K562 (cell line): Measurements from ENCODE around the gene CAMK2D. TPM values are rescaled to one million over a fixed set of nuclear protein-coding genes. Genes with fewer than 3 reads are reported as not detected.

Source experiments
- ATAC-seq: fragments of 200-7000 bp; cut with Tn5 transposase; 3 replicates; pipeline ENCODE4 v1.9.1; 2020; ENCODE audit warnings: moderate library complexity
- BruUV-seq: library from RNA; stranded (reverse); fragments of 400-500 nt; replicated peaks from 2 replicates; lab custom pipeline; 2021; lab: Mats Ljungman, UMichigan
- CTCF ChIA-PET: fragments of 300-600 bp; formaldehyde crosslinking; extraction: SDS; loops from one replicate; lab custom pipeline; 2021; ENCODE audit warnings: low intra/inter-chr PET ratio; lab: Yijun Ruan, JAX
- POLR2A ChIA-PET: fragments of 300-600, 350-650 bp; sonication (Branson Sonifier 250); formaldehyde crosslinking; extraction: SDS; loops from one replicate; lab custom pipeline; 2021; ENCODE audit warnings: antibody characterized with exemption, inconsistent platforms; lab: Yijun Ruan, JAX
- DNase-seq, 4 experiments: peaks; one replicate each; pipeline versions ENCODE4 v3.0.0 to v3.0.0-alpha.2; 2011 to 2018; ENCODE audit warnings: low spot score in 3 of 4, mixed read lengths in 3 of 4; ENCODE audit errors: extremely low read depth in 1 of 4
- FAIRE-seq: peaks from 2 replicates; lab custom pipeline; 2011; peaks lifted over from hg19 to GRCh38; lab: Jason Lieb, UNC
- H2AFZ ChIP-seq: 2 replicates; pipeline ENCODE4 v1.6.0; 2011; ENCODE audit warnings: low read depth, low read length, control low read depth, inconsistent platforms
- H3K27ac ChIP-seq: fragments of 200-600 bp; 3 replicates; pipeline ENCODE4 v1.8.0; 2011; ENCODE audit warnings: low read depth, mild to moderate bottlenecking, control low read depth, inconsistent platforms, low read length, moderate library complexity, mixed read lengths; ENCODE audit errors: extremely low read depth
- H3K27me3 ChIP-seq, 2 experiments: fragments of 300-600 bp in 1 of 2; 2 replicates in 1 of 2; 3 replicates in 1 of 2; pipeline versions ENCODE4 v1.6.0 to v1.8.0; 2011; ENCODE audit warnings: inconsistent platforms in 2 of 2, low read length in 2 of 2, mild to moderate bottlenecking in 1 of 2, mixed read lengths in 1 of 2, moderate library complexity in 1 of 2; ENCODE audit not compliant: control insufficient read depth in 2 of 2, insufficient read depth in 2 of 2
- H3K36me3 ChIP-seq: fragments of 300-600 bp; 3 replicates; pipeline ENCODE4 v1.8.0; 2011; ENCODE audit warnings: mild to moderate bottlenecking, low read length, inconsistent platforms; ENCODE audit not compliant: control insufficient read depth, insufficient read depth
- H3K4me1 ChIP-seq, 2 experiments: fragments of 200-600 bp in 1 of 2; replicated peaks in 1 of 2; 2 replicates in 1 of 2; 3 replicates in 1 of 2; pipeline versions ENCODE4 v1.5.1 to v1.8.0; 2011; ENCODE audit warnings: inconsistent platforms in 2 of 2, low read length in 2 of 2, mild to moderate bottlenecking in 1 of 2, mixed read lengths in 1 of 2, moderate library complexity in 1 of 2; ENCODE audit not compliant: control insufficient read depth in 2 of 2, insufficient read depth in 2 of 2
- H3K4me2 ChIP-seq: 2 replicates; pipeline ENCODE4 v1.6.1; 2011; ENCODE audit warnings: low read length, control low read depth, inconsistent platforms, mixed read lengths; ENCODE audit not compliant: insufficient read depth
- H3K4me3 ChIP-seq: fragments of 200-600 bp; sonication (generic), shearing (Covaris generic); 2 replicates; pipeline ENCODE4 v1.5.1; 2016; ENCODE audit warnings: control low read depth, inconsistent platforms
- H3K79me2 ChIP-seq: fragments of 200-600 bp; 3 replicates; pipeline ENCODE4 v1.8.0; 2011; ENCODE audit warnings: low read length, inconsistent platforms; ENCODE audit not compliant: control insufficient read depth, insufficient read depth
- H3K9ac ChIP-seq, 2 experiments: 2 replicates each; pipeline versions ENCODE4 v1.6.0 to v1.6.1; 2011; ENCODE audit warnings: low read depth in 2 of 2, low read length in 2 of 2, control low read depth in 1 of 2, inconsistent platforms in 1 of 2, mild to moderate bottlenecking in 1 of 2, mixed read lengths in 1 of 2; ENCODE audit not compliant: insufficient read depth in 1 of 2
- H3K9me1 ChIP-seq: one replicate; pipeline ENCODE4 v1.6.0; 2011; ENCODE audit warnings: inconsistent platforms, mild to moderate bottlenecking, low read length, moderate library complexity; ENCODE audit not compliant: control insufficient read depth, insufficient read depth
- H3K9me3 ChIP-seq: replicated peaks from 2 replicates; pipeline ENCODE4 v1.5.1; 2011; ENCODE audit warnings: low read depth, low read length, inconsistent platforms; ENCODE audit not compliant: control insufficient read depth, insufficient read depth
- H4K20me1 ChIP-seq: replicated peaks from 2 replicates; pipeline ENCODE4 v1.6.1; 2011; ENCODE audit warnings: low read length, inconsistent platforms, mixed read lengths; ENCODE audit not compliant: control insufficient read depth, insufficient read depth
- CBFA2T2 ChIP-seq: fragments of 450-650 bp; conservative IDR thresholded peaks from 2 replicates; pipeline ENCODE4 v1.6.1; 2017; ENCODE audit warnings: mild to moderate bottlenecking
- RBM39 ChIP-seq: fragments of 200-400 bp; formaldehyde crosslinking; optimal IDR thresholded peaks from 2 replicates; pipeline ENCODE3; 2018; ENCODE audit warnings: low read depth, low read length
- STAT5A ChIP-seq: IDR thresholded peaks from 2 replicates; pipeline ENCODE4 v1.6.1; 2012; ENCODE audit warnings: low read length, inconsistent platforms, borderline replicate concordance
- TAF15 ChIP-seq: fragments of 200-400 bp; formaldehyde crosslinking; IDR thresholded peaks from 2 replicates; pipeline ENCODE4 v1.6.1; 2017; ENCODE audit warnings: mild to moderate bottlenecking, low read depth, low read length, moderate library complexity
- ZKSCAN1 ChIP-seq: fragments of 150-350 bp; IDR thresholded peaks from 2 replicates; pipeline ENCODE4 v1.6.1; 2016; ENCODE audit warnings: low read depth, low read length
- WGBS: fragments of 100-300 bp; shearing (Covaris generic); methylation state at CpG from one replicate; pipeline ENCODE4 v1.1.6; 2016; ENCODE audit warnings: low coverage, mixed read lengths; ENCODE audit not compliant: insufficient coverage; ENCODE audit errors: missing lambda C conversion rate; 5-methylcytosine and 5-hydroxymethylcytosine counted together
- in situ Hi-C: fragments of 300-500 bp; cut with MboI; formaldehyde crosslinking; loops from 4 replicates; pipeline ENCODE4 v1.15.0; 2018; ENCODE audit warnings: inconsistent platforms, mixed read lengths
- intact Hi-C: fragments of 100-400 bp; cut with micrococcal nuclease; formaldehyde crosslinking; loops from 2 replicates; pipeline ENCODE4 v1.14.2; 2022
- polyA plus RNA-seq, 8 experiments: library from polyadenylated mRNA; depleted of rRNA in 4 of 8; stranded (reverse) in 5 of 8; unstranded in 3 of 8; fragments of >200 nt; fragmentation: Nextera tagmentation in 2 of 8; fragmentation: Illumina TruSeq in 1 of 8; extraction: Ambion mirVana in 2 of 8; extraction: Trizol in 1 of 8; gene quantifications; 2 replicates each; pipeline versions ENCODE4 v1.2.1 to v1.2.3, GENCODE V29; 2011 to 2014; ENCODE audit warnings: inconsistent platforms in 1 of 8, missing spikeins in 1 of 8
- total RNA-seq, 7 experiments: library from RNA; depleted of rRNA in 6 of 7; stranded (reverse); fragments of >200 nt in 6 of 7; fragmentation: Illumina TruSeq in 2 of 7; extraction: Trizol in 2 of 7; gene quantifications; 2 replicates each; pipeline versions ENCODE4 v1.2.1 to v1.2.3, GENCODE V29; 2011 to 2021; ENCODE audit warnings: low replicate concordance in 1 of 7
- TF ChIP-seq, protein P1 (sequence below): fragments of 250-450 bp; sonication (Bioruptor Pico); IDR thresholded peaks from 2 replicates; pipeline ENCODE4 v1.9.0; 2021; ENCODE audit warnings: mild to moderate bottlenecking

Gene CAMK2D
- total and polyA plus RNA-seq, 9 of the 15 experiments (the other 6 are each of a cell fraction or from before 2014, with no cell fraction given) = 0.01 to 0.33 (median 0.04) TPM; not detected in 2

- BruUV-seq = no TSS peak
- POLR2A ChIA-PET = no interaction called here
- in situ Hi-C loops = no loop called here
These were observed 30.9 kb downstream of the CAMK2D start for GRCh38 chr4:113730467-113731216.

DNA sequence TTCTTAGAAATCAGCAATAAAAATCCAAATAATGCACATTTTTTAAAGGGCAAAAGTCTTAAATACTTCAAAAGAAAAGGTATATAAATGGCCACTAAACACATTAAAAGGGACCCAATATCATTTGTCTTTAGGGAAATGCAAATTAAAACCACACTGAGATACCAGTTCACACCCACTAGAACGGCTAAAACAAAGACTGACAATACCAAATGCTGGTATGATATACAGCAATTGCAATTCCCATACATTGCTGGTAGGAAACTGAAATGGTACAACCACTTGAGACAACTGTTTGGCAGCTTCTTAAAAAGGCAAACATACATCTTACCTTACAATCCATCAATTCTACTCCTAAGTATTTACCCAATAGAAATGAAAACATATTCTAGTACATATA lies 33.7 kb downstream of the CAMK2D start:
- Histone ChIP-seq H3K79me2 (no peaks in the 10 kb centered on the region), H3K27ac (no peak overlapping the region)
- 0% methylated on average over 1 of the region's 1 CpG for WGBS
- no peak for TF ChIP-seq STAT5A
- TF ChIP-seq, protein P1, sequence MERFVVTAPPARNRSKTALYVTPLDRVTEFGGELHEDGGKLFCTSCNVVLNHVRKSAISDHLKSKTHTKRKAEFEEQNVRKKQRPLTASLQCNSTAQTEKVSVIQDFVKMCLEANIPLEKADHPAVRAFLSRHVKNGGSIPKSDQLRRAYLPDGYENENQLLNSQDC = no peak
- TF ChIP-seq, all 486 proteins: peak for 0
- FAIRE-seq (no peak), DNase-seq (no peak), ATAC-seq (no peak)
- in situ Hi-C loops (no loop called here), intact Hi-C loops (no loop called here)
- Histone ChIP-seq H3K27me3 (no peaks in the 10 kb centered on the region), H3K4me3 (no peak overlapping the region), H2AFZ (no peak overlapping the region), H3K9ac (no peak overlapping the region), H3K4me1 (no peaks in the 10 kb centered on the region), H3K4me2 (no peak overlapping the region), H3K9me1 (no peaks in the 10 kb centered on the region), H4K20me1 (no peaks in the 10 kb centered on the region), H3K9me3 (no peaks in the 10 kb centered on the region), H3K36me3 (no peaks in the 10 kb centered on the region)
- ChIA-PET POLR2A (no interaction called here), CTCF (no interaction called here)
- BruUV-seq = no TSS peak

More at GRCh38 chr4:113730467-113731216, 30.9 kb downstream of the CAMK2D start:
- Histone ChIP-seq H3K4me3 (no peak overlapping the region), H3K27ac (no peak overlapping the region), H3K4me2 (no peak overlapping the region), H3K9ac (no peak overlapping the region), H2AFZ (no peak overlapping the region), H3K9me1 (no peaks in the 10 kb centered on the region), H3K36me3 (no peaks in the 10 kb centered on the region), H4K20me1 (no peaks in the 10 kb centered on the region), H3K27me3 (no peaks in the 10 kb centered on the region), H3K9me3 (no peaks in the 10 kb centered on the region), H3K4me1 (no peaks in the 10 kb centered on the region), H3K79me2 (no peaks in the 10 kb centered on the region)
- FAIRE-seq (no peak), ATAC-seq (no peak), DNase-seq (no peak)
- WGBS = 0% methylated on average over 2 of the region's 2 CpGs
- intact Hi-C loops = no loop called here
- CTCF ChIA-PET = no interaction called here
- TF ChIP-seq CBFA2T2 (no peak), TAF15 (no peak), ZKSCAN1 (no peak), RBM39 (no peak)
